HepG2 (cell line): ENCODE data around the gene PRRT2. TPM values are rescaled to one million over a fixed set of nuclear protein-coding genes. Genes with fewer than 3 reads are reported as not detected.

Experiments
- AGO1 ChIP-seq: fragments of 200-400 bp; formaldehyde crosslinking; IDR thresholded peaks from 2 replicates; pipeline ENCODE4 v1.6.1; 2017; ENCODE audit warnings: mild to moderate bottlenecking, low read depth, low read length, moderate library complexity; ENCODE audit not compliant: poor library complexity, severe bottlenecking
- ARID5B ChIP-seq: IDR thresholded peaks from 2 replicates; pipeline ENCODE4 v1.4.0; 2020; ENCODE audit warnings: mild to moderate bottlenecking, missing genetic modification reagents
- CBFB ChIP-seq: sonication (generic); formaldehyde crosslinking; IDR thresholded peaks from 2 replicates; pipeline ENCODE4 v1.4.0; 2020; ENCODE audit warnings: missing genetic modification reagents
- ELF3 ChIP-seq: IDR thresholded peaks from 2 replicates; pipeline ENCODE4 v1.6.1; 2016; ENCODE audit warnings: missing genetic modification reagents, missing compliant biosample characterization
- ETV6 ChIP-seq: sonication (generic); formaldehyde crosslinking; conservative IDR thresholded peaks from 2 replicates; pipeline ENCODE4 v1.4.0; 2020; ENCODE audit warnings: missing genetic modification reagents
- HES4 ChIP-seq: sonication (generic); formaldehyde crosslinking; IDR thresholded peaks from 2 replicates; pipeline ENCODE4 v1.9.0; 2021; ENCODE audit warnings: mild to moderate bottlenecking, missing genetic modification reagents, borderline replicate concordance
- MLX ChIP-seq: IDR thresholded peaks from 2 replicates; pipeline ENCODE4 v1.6.1; 2016
- NR2F1 ChIP-seq, 2 experiments: fragments of 450-650 bp in 1 of 2; formaldehyde crosslinking in 1 of 2; IDR thresholded peaks; 2 replicates each; pipeline versions ENCODE4 v1.5.0 to v1.6.1; 2016 to 2020; ENCODE audit warnings: mild to moderate bottlenecking in 1 of 2, missing compliant biosample characterization in 1 of 2, missing genetic modification reagents in 1 of 2, moderate library complexity in 1 of 2
- RAD51 ChIP-seq: fragments of 450-650 bp; IDR thresholded peaks from 2 replicates; pipeline ENCODE4 v1.6.1; 2016; ENCODE audit warnings: borderline replicate concordance
- THAP9 ChIP-seq: sonication (generic); formaldehyde crosslinking; IDR thresholded peaks from 2 replicates; pipeline ENCODE4; 2020; ENCODE audit warnings: missing genetic modification reagents, mild to moderate bottlenecking, borderline replicate concordance
- ZBTB21 ChIP-seq: sonication (generic); formaldehyde crosslinking; IDR thresholded peaks from 2 replicates; pipeline ENCODE4 v1.4.0; 2020; ENCODE audit warnings: missing genetic modification reagents
- ZNF12 ChIP-seq: sonication (generic); formaldehyde crosslinking; IDR thresholded peaks from 2 replicates; pipeline ENCODE4 v1.5.0; 2020; ENCODE audit warnings: missing genetic modification reagents
- ZNF253 ChIP-seq: sonication (generic); formaldehyde crosslinking; IDR thresholded peaks from 2 replicates; pipeline ENCODE4 v1.8.0; 2022; ENCODE audit warnings: mild to moderate bottlenecking, missing genetic modification reagents, borderline replicate concordance
- ZNF570 ChIP-seq: sonication (generic); formaldehyde crosslinking; IDR thresholded peaks from 2 replicates; pipeline ENCODE4 v1.4.0; 2020; ENCODE audit warnings: mild to moderate bottlenecking, missing genetic modification reagents, borderline replicate concordance
- ZNF75D ChIP-seq: sonication (generic); formaldehyde crosslinking; IDR thresholded peaks from 2 replicates; pipeline ENCODE4 v1.8.1; 2023; ENCODE audit warnings: missing genetic modification reagents, mild to moderate bottlenecking, borderline replicate concordance
- ZNF878 ChIP-seq: sonication (generic); formaldehyde crosslinking; IDR thresholded peaks from 2 replicates; pipeline ENCODE4 v1.8.1; 2023; ENCODE audit warnings: mild to moderate bottlenecking, missing genetic modification reagents, moderate library complexity
- polyA plus RNA-seq, 8 experiments: library from polyadenylated mRNA; depleted of rRNA in 3 of 8; stranded (reverse) in 7 of 8; unstranded in 1 of 8; fragments of >200 nt; fragmentation: Illumina TruSeq in 4 of 8; extraction: Trizol in 4 of 8; gene quantifications; 2 replicates each; pipeline versions ENCODE4 v1.2.1 to v1.2.3, GENCODE V29; 2011 to 2016; ENCODE audit warnings: low read depth in 4 of 8, missing spikeins in 1 of 8, mixed read lengths in 1 of 8; ENCODE audit not compliant: insufficient read depth in 1 of 8
- total RNA-seq, 5 experiments: library from RNA; depleted of rRNA; stranded (reverse); fragments of >200 nt; fragmentation: Illumina TruSeq; extraction: Trizol; gene quantifications; 2 replicates each; pipeline ENCODE4 v1.2.3, GENCODE V29; 2016; ENCODE audit warnings: low read depth in 1 of 5
- TF ChIP-seq, protein P1 (sequence below): sonication (generic); formaldehyde crosslinking; IDR thresholded peaks from 2 replicates; pipeline ENCODE4 v1.4.0; 2020; ENCODE audit warnings: missing genetic modification reagents, borderline replicate concordance
- TF ChIP-seq, protein P2 (sequence below): sonication (generic); formaldehyde crosslinking; IDR thresholded peaks from 2 replicates; pipeline ENCODE4 v1.5.1; 2020; ENCODE audit warnings: mild to moderate bottlenecking, moderate library complexity, missing genetic modification reagents

Gene PRRT2
- total and polyA plus RNA-seq, 2 of the 13 experiments (the other 11 are each of a cell fraction or from before 2014, with no cell fraction given): 0.51 to 1.1 TPM

DNA sequence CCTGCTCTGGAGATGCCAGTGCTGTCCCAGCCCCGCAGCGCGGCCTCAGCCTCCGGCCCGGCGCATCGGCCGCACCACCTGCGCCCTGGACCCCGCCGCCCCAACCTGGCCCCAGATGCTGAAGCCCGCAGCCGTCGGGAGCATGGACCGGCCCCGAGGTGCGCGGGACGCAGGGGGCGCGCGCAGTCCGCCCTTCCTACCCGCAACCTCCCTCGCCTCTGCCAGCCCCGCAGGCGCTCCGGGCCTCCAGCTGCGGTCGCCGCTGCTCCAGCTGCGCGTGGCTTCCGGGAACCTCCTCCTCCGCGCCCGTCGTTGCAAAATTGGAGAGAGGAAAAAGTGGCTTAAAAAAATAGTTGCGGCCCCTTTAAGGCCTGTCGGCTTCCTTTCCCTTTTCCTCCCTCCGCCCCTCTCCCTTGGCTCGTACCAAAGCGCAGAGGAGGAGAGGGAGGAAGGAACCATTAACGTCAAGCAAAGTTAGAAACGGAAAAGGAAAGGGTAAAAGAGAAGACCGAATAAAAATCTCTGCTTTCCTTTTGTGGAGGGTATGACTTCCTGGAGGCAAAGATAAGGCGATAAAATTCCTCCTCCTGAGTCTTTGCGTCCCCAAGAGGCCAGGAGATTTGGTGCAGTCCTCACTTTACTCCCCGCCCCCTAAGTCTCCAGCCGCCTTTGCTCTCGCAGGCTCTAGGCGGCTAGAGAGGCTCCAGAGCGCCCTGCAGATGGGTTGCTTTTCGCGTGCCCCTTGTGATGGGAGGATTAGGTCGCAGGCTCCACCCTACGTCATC is 51.1 kb downstream of the PRRT2 start, which contains the start of gene CDIPT (continued):
- TF ChIP-seq, protein P1, sequence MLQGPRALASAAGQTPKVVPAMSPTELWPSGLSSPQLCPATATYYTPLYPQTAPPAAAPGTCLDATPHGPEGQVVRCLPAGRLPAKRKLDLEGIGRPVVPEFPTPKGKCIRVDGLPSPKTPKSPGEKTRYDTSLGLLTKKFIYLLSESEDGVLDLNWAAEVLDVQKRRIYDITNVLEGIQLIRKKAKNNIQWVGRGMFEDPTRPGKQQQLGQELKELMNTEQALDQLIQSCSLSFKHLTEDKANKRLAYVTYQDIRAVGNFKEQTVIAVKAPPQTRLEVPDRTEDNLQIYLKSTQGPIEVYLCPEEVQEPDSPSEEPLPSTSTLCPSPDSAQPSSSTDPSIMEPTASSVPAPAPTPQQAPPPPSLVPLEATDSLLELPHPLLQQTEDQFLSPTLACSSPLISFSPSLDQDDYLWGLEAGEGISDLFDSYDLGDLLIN (CRISPR knock-in tag): no peak
- TF ChIP-seq ELF3 (CRISPR knock-in tag) (peak; percentile 75; the same call in 1 of the 2 replicates), ETV6 (peak; percentile 76; the same call in 1 of the 2 replicates), AGO1 (no peak), THAP9 (CRISPR knock-in tag) (no peak; the same call in 1 of the 2 replicates), NR2F1 (CRISPR knock-in tag; IDR thresholded peaks at IDR 0.05) (peak in 1 of 2 experiments; percentile 74; a peak in 2 of 4 replicates), ZNF253 (CRISPR knock-in tag) (peak; percentile 18; the same call in 1 of the 2 replicates), MLX (CRISPR knock-in tag) (peak; percentile 45; the same call in 1 of the 2 replicates), ARID5B (CRISPR knock-in tag) (peak; percentile 37), CBFB (peak; percentile 52; the same call in 1 of the 2 replicates), ZNF878 (no peak), ZBTB21 (CRISPR knock-in tag) (peak; percentile 73), ZNF570 (no peak), RAD51 (no peak), ZNF12 (CRISPR knock-in tag) (0 out of 2 replicates have a peak, but pooled peaks have one; percentile 23), ZNF75D (CRISPR knock-in tag) (no peak), HES4 (CRISPR knock-in tag) (no peak; the same call in 1 of the 2 replicates)
- TF ChIP-seq, protein P2, sequence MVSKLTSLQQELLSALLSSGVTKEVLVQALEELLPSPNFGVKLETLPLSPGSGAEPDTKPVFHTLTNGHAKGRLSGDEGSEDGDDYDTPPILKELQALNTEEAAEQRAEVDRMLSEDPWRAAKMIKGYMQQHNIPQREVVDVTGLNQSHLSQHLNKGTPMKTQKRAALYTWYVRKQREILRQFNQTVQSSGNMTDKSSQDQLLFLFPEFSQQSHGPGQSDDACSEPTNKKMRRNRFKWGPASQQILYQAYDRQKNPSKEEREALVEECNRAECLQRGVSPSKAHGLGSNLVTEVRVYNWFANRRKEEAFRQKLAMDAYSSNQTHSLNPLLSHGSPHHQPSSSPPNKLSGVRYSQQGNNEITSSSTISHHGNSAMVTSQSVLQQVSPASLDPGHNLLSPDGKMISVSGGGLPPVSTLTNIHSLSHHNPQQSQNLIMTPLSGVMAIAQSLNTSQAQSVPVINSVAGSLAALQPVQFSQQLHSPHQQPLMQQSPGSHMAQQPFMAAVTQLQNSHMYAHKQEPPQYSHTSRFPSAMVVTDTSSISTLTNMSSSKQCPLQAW (CRISPR knock-in tag): peak; percentile 85
